HepG2 (cell line): ENCODE data around the gene CLIC3. TPM values are rescaled to one million over a fixed set of nuclear protein-coding genes. Genes with fewer than 3 reads are reported as not detected.
A peak's percentile ranks its signal among the peaks of the same experiment; 100 is the strongest.

Source experiments
- HDAC6 ChIP-seq: fragments of 200-600 bp; sonication (generic); IDR thresholded peaks from 2 replicates; pipeline ENCODE4 v1.7.0; 2017; ENCODE audit warnings: mild to moderate bottlenecking, antibody characterized with exemption, low read length, low read depth
- HNF4A ChIP-seq: sonication (generic); formaldehyde crosslinking; IDR thresholded peaks from 2 replicates; pipeline ENCODE4 v1.4.0; 2020; ENCODE audit warnings: missing genetic modification reagents
- ISX ChIP-seq: sonication (generic); formaldehyde crosslinking; conservative IDR thresholded peaks from 2 replicates; pipeline ENCODE4 v1.5.0; 2020; ENCODE audit warnings: missing genetic modification reagents
- MBNL3 ChIP-seq: fragments of 250-450 bp; sonication (Bioruptor Pico); conservative IDR thresholded peaks from 2 replicates; pipeline ENCODE4 v1.8.0; 2022; ENCODE audit warnings: mild to moderate bottlenecking, inconsistent platforms
- NFYC ChIP-seq: IDR thresholded peaks from 2 replicates; pipeline ENCODE4 v1.6.1; 2016; ENCODE audit warnings: missing genetic modification reagents, missing compliant biosample characterization
- PHF8 ChIP-seq: sonication (generic); formaldehyde crosslinking; IDR thresholded peaks from 2 replicates; pipeline ENCODE4 v1.5.0; 2020; ENCODE audit warnings: missing genetic modification reagents
- SSRP1 ChIP-seq: IDR thresholded peaks from 2 replicates; pipeline ENCODE4 v1.6.1; 2016; ENCODE audit warnings: control low read depth
- ZNF589 ChIP-seq: sonication (generic); formaldehyde crosslinking; conservative IDR thresholded peaks from 2 replicates; pipeline ENCODE4 v1.8.0; 2022; ENCODE audit warnings: mild to moderate bottlenecking, moderate library complexity, missing genetic modification reagents
- ZNF773 ChIP-seq: sonication (generic); formaldehyde crosslinking; IDR thresholded peaks from 2 replicates; pipeline ENCODE4 v1.4.0; 2020; ENCODE audit warnings: missing genetic modification reagents, borderline replicate concordance
- polyA plus RNA-seq, 8 experiments: library from polyadenylated mRNA; depleted of rRNA in 3 of 8; stranded (reverse) in 7 of 8; unstranded in 1 of 8; fragments of >200 nt; fragmentation: Illumina TruSeq in 4 of 8; extraction: Trizol in 4 of 8; gene quantifications; 2 replicates each; pipeline versions ENCODE4 v1.2.1 to v1.2.3, GENCODE V29; 2011 to 2016; ENCODE audit warnings: low read depth in 4 of 8, missing spikeins in 1 of 8, mixed read lengths in 1 of 8; ENCODE audit not compliant: insufficient read depth in 1 of 8
- total RNA-seq, 5 experiments: library from RNA; depleted of rRNA; stranded (reverse); fragments of >200 nt; fragmentation: Illumina TruSeq; extraction: Trizol; gene quantifications; 2 replicates each; pipeline ENCODE4 v1.2.3, GENCODE V29; 2016; ENCODE audit warnings: low read depth in 1 of 5
- TF ChIP-seq, protein P1 (sequence below): sonication (generic); formaldehyde crosslinking; conservative IDR thresholded peaks from 2 replicates; pipeline ENCODE4 v1.8.0; 2022; ENCODE audit warnings: mild to moderate bottlenecking, moderate library complexity, missing genetic modification reagents
- TF ChIP-seq, protein P2 (sequence below): sonication (generic); formaldehyde crosslinking; IDR thresholded peaks from 2 replicates; pipeline ENCODE4 v1.4.0; 2020; ENCODE audit warnings: missing genetic modification reagents, borderline replicate concordance
- TF ChIP-seq, protein P3 (sequence below): sonication (generic); formaldehyde crosslinking; IDR thresholded peaks from one replicate; pipeline ENCODE4 v1.5.1; 2020; ENCODE audit warnings: mild to moderate bottlenecking, missing genetic modification reagents; ENCODE audit errors: not compliant biosample characterization
- TF ChIP-seq, protein P4 (sequence below): sonication (generic); formaldehyde crosslinking; IDR thresholded peaks from 2 replicates; pipeline ENCODE4 v1.5.1; 2020; ENCODE audit warnings: missing genetic modification reagents, mild to moderate bottlenecking, borderline replicate concordance
- TF ChIP-seq, protein P5 (sequence below): sonication (generic); formaldehyde crosslinking; IDR thresholded peaks from 2 replicates; pipeline ENCODE4 v1.4.0; 2020; ENCODE audit warnings: missing genetic modification reagents

Gene CLIC3
- total and polyA plus RNA-seq, 2 of the 13 experiments (the other 11 are each of a cell fraction or from before 2014, with no cell fraction given), result 0.51 to 1.5 TPM

DNA sequence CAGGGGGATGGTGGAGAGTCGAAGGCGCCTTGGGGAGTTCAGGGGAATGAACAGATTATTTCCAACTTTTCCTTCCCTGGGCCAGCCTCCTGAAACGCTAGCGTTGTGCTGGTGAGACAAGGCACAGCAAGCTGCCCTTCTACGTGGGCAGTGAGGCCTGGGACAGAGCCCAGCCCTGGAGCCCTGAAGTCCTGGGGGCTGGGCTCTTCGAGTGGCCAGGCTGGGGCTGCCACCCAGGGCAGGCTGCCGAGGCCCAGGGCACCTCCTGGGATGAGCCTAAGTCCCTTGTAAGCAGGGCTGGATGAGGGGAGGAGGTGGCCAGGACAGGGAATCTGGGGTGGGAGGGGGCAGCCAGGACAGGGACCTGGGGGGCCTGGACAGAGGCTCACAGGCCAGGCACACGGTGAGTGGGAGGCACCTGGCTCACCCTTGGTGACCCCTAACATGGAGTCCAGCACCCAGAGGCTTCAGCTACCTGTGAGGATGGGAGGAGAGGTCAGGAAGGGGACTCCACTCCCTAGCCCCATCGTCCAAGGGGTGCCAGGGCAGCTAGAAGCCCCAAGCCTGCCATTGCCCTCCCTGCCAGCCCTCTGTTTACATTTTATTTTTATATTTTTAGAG lies 45.6 kb downstream of the CLIC3 start (continued):
- TF ChIP-seq, protein P1, sequence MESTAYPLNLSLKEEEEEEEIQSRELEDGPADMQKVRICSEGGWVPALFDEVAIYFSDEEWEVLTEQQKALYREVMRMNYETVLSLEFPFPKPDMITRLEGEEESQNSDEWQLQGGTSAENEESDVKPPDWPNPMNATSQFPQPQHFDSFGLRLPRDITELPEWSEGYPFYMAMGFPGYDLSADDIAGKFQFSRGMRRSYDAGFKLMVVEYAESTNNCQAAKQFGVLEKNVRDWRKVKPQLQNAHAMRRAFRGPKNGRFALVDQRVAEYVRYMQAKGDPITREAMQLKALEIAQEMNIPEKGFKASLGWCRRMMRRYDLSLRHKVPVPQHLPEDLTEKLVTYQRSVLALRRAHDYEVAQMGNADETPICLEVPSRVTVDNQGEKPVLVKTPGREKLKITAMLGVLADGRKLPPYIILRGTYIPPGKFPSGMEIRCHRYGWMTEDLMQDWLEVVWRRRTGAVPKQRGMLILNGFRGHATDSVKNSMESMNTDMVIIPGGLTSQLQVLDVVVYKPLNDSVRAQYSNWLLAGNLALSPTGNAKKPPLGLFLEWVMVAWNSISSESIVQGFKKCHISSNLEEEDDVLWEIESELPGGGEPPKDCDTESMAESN (CRISPR knock-in tag), result 0 out of 2 replicates have a peak, but pooled peaks have one; percentile 28
- TF ChIP-seq, protein P2, sequence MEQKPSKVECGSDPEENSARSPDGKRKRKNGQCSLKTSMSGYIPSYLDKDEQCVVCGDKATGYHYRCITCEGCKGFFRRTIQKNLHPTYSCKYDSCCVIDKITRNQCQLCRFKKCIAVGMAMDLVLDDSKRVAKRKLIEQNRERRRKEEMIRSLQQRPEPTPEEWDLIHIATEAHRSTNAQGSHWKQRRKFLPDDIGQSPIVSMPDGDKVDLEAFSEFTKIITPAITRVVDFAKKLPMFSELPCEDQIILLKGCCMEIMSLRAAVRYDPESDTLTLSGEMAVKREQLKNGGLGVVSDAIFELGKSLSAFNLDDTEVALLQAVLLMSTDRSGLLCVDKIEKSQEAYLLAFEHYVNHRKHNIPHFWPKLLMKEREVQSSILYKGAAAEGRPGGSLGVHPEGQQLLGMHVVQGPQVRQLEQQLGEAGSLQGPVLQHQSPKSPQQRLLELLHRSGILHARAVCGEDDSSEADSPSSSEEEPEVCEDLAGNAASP, result no peak
- peak; percentile 41; the same call in 1 of the 2 replicates for TF ChIP-seq ZNF589
- no peak for TF ChIP-seq NFYC (CRISPR knock-in tag)
- TF ChIP-seq, protein P3, sequence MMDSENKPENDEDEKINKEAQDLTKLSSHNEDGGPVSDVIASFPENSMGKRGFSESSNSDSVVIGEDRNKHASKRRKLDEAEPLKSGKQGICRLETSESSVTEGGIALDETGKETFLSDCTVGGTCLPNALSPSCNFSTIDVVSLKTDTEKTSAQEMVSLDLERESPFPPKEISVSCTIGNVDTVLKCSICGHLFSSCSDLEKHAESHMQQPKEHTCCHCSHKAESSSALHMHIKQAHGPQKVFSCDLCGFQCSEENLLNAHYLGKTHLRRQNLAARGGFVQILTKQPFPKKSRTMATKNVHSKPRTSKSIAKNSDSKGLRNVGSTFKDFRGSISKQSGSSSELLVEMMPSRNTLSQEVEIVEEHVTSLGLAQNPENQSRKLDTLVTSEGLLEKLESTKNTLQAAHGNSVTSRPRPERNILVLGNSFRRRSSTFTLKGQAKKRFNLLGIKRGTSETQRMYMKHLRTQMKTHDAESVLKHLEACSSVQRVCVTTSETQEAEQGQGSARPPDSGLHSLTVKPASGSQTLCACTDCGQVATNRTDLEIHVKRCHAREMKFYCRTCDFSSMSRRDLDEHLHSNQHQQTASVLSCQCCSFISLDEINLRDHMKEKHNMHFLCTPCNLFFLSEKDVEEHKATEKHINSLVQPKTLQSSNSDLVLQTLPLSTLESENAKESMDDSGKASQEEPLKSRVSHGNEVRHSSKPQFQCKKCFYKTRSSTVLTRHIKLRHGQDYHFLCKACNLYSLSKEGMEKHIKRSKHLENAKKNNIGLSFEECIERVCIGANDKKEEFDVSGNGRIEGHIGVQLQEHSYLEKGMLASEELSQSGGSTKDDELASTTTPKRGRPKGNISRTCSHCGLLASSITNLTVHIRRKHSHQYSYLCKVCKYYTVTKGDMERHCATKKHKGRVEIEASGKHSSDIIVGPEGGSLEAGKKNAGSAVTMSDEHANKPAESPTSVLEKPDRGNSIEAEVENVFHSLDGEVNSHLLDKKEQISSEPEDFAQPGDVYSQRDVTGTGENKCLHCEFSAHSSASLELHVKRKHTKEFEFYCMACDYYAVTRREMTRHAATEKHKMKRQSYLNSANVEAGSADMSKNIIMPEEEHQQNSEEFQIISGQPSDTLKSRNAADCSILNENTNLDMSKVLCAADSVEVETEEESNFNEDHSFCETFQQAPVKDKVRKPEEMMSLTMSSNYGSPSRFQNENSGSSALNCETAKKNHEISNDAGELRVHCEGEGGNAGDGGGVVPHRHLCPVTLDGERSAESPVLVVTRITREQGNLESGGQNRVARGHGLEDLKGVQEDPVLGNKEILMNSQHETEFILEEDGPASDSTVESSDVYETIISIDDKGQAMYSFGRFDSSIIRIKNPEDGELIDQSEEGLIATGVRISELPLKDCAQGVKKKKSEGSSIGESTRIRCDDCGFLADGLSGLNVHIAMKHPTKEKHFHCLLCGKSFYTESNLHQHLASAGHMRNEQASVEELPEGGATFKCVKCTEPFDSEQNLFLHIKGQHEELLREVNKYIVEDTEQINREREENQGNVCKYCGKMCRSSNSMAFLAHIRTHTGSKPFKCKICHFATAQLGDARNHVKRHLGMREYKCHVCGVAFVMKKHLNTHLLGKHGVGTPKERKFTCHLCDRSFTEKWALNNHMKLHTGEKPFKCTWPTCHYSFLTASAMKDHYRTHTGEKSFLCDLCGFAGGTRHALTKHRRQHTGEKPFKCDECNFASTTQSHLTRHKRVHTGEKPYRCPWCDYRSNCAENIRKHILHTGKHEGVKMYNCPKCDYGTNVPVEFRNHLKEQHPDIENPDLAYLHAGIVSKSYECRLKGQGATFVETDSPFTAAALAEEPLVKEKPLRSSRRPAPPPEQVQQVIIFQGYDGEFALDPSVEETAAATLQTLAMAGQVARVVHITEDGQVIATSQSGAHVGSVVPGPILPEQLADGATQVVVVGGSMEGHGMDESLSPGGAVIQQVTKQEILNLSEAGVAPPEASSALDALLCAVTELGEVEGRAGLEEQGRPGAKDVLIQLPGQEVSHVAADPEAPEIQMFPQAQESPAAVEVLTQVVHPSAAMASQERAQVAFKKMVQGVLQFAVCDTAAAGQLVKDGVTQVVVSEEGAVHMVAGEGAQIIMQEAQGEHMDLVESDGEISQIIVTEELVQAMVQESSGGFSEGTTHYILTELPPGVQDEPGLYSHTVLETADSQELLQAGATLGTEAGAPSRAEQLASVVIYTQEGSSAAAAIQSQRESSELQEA, result no peak
- peak; percentile 10; the same call in 1 of the 2 replicates for TF ChIP-seq ZNF773 (CRISPR knock-in tag)
- no peak for TF ChIP-seq HNF4A
- TF ChIP-seq ISX (CRISPR knock-in tag), result no peak
- no peak for TF ChIP-seq PHF8 (CRISPR knock-in tag)
- TF ChIP-seq, protein P4, sequence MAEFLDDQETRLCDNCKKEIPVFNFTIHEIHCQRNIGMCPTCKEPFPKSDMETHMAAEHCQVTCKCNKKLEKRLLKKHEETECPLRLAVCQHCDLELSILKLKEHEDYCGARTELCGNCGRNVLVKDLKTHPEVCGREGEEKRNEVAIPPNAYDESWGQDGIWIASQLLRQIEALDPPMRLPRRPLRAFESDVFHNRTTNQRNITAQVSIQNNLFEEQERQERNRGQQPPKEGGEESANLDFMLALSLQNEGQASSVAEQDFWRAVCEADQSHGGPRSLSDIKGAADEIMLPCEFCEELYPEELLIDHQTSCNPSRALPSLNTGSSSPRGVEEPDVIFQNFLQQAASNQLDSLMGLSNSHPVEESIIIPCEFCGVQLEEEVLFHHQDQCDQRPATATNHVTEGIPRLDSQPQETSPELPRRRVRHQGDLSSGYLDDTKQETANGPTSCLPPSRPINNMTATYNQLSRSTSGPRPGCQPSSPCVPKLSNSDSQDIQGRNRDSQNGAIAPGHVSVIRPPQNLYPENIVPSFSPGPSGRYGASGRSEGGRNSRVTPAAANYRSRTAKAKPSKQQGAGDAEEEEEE (CRISPR knock-in tag), result no peak
- TF ChIP-seq MBNL3, result no peak
- TF ChIP-seq HDAC6, result no peak
- no peak for TF ChIP-seq SSRP1 (CRISPR knock-in tag)
- TF ChIP-seq, protein P5, sequence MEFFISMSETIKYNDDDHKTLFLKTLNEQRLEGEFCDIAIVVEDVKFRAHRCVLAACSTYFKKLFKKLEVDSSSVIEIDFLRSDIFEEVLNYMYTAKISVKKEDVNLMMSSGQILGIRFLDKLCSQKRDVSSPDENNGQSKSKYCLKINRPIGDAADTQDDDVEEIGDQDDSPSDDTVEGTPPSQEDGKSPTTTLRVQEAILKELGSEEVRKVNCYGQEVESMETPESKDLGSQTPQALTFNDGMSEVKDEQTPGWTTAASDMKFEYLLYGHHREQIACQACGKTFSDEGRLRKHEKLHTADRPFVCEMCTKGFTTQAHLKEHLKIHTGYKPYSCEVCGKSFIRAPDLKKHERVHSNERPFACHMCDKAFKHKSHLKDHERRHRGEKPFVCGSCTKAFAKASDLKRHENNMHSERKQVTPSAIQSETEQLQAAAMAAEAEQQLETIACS (CRISPR knock-in tag), result no peak
